Muscle of arm (tissue), 12 donors: ENCODE data around the gene NFKBIB. TPM values are rescaled to one million over a fixed set of nuclear protein-coding genes. Genes with fewer than 3 reads are reported as not detected.
"Not testable (repeated sequence)": the region's sequence is repeated elsewhere in the genome, so short reads cannot be mapped to it uniquely, and the experiment has no call there.

ENCODE experiments used
- DNase-seq: peaks from one replicate; pipeline ENCODE4 v3.0.0-alpha.2; 2013
- polyA plus RNA-seq, 12 donors: library from polyadenylated mRNA; unstranded; fragments of 120-200 nt; gene quantifications; one replicate each; pipeline ENCODE4 v1.2.1, GENCODE V29; 2013; ENCODE audit not compliant: insufficient read length in 12 of 12

Gene NFKBIB
- polyA plus RNA-seq, 12 donors, result 5.8 to 19.6 (median 7.2) TPM; not detected in 1

DNA sequence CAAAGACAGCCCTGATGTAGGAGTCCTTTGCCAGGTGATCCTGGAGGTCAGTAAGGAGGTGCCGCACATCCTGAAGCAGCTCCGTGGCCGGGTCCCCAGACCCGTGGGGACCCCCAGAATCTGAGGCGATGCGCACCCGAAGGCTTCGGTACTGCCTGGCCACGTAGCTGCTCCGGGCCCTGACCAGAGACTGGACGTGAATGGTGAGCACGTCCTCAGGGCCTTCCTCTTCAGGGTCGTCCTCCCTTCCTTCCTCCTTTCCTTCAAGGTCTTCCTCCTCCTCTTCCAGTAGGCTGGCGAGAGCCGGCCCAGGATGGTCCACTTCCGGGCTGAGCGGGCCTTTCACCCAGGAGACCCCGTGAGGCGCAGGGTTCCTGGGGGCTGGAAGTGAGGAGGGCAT, 29.2 kb upstream of the NFKBIB start:
- DNase-seq, result no peak

DNA sequence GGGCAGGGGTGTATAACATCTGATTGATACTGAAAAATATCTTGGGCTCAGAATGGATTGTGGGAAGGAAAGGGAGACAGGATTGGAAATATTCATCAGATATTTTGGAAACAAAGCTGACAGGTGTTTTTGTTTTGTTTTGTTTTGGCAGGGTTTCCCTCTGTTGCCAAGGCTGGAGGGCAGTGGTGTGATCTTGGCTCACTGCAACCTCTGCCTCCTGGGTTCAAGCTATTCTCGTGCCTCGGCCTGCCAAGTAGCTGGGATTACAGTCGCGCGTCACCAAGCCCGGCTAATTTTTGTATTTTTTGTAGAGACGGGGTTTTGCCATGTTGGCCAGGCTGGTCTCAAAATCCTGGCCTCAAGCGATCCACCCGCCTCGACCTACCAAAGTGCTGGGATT, 26.4 kb upstream of the NFKBIB start:
- not testable (repeated sequence) for DNase-seq

DNA sequence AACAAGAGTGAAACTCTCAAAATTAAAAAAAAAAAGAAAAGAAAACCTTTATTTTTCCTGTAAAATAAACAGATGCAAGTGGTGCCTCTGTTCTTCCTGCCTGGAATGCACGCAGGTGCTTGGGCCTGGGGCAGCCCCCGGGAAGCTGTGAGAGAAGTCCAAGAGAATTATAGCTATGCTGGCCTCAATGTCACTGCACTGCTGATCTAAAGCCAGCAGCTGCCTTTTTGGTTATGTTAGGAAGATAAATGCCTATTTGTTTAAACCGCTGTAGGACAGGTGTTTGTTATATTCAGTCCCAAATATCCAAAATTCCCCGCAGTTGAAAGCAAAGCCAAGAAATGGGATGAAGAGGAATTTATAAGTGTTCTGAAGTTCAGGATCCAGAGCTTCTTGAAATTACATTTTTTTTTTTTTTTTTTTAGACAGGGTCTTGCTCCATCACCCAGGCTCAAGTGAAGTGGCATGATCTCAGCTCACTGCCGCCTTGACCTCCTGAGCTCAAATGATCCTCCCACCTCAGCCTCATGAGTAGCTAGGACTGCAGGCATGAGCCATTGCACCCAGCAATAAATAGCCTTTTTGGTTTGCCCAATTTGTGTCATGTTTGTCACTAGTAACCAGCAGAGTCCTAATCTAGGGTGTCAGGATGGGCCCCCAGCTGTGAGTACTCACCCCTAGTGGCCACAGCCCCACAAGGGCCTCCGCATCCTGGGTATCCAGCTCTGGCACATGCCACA, 23.9 kb upstream of the NFKBIB start:
- DNase-seq, result no peak

- no peak for DNase-seq
Measured at GRCh38 chr19:38877781-38878574, 21.8 kb upstream of the NFKBIB start, which contains the start of gene RINL. Gene RINL, minus strand, starts transcription at chr19:38878275. Its CDS starts 1,533 bp downstream, at chr19:38876742.

DNA sequence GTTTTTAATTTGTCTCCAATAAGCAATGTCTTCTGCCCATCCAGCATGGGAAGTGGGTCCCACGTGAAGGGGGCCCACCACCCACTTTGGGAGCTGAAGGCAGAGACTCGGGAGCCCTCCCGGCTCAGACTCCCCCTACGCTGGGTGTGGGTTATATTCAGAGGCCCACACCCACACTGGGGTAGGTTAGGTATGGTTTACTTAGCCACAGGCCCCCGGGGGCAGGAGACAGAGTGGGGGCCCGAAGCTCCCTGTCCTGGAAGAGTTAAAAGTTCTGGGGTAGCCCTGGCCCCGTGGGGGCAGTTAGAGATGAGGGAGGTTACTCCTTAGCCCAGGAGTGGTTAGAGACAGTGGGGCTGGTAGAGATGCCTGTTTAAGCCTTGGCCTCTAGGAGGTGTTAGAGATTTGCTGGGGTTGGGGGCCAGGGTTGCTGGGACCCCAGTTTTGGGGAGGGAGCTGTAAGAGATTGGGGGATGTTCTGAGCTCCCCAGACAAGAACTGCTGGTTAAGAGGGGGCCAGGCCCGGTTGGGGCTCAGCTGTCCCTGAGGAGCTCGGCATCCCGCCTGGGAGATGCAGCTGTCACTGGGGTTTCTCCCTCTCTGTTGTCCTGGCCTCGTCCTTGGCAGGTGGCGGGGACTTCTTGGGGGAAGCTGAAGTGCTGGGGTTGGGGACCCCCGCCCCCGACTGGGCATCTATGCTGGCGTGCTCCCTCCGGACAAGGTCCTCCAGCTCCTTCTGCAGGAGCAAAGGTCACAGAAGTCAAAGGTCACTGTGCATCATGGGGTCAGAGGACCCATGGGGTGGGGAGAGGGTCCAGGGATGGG, 21.0 kb upstream of the NFKBIB start:
- no peak for DNase-seq

DNA sequence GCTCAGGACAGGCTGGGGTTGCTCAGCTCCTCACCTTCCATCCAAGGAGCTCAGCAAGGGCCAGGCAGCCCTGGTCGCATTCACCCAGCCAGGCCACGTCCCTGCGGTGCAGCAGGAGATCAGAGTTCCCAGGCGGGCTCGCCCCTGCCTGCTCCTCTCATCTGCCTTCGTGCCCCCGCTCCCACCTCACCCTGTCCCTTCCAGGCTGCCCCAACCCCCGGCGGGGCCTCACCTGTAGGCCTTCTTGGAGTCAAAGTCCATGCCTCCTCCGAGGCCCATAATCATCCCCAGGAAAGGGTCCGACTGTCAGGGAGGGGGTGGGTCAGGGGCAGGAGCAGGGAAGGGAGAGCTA, 20.4 kb upstream of the NFKBIB start:
- no peak for DNase-seq

DNA sequence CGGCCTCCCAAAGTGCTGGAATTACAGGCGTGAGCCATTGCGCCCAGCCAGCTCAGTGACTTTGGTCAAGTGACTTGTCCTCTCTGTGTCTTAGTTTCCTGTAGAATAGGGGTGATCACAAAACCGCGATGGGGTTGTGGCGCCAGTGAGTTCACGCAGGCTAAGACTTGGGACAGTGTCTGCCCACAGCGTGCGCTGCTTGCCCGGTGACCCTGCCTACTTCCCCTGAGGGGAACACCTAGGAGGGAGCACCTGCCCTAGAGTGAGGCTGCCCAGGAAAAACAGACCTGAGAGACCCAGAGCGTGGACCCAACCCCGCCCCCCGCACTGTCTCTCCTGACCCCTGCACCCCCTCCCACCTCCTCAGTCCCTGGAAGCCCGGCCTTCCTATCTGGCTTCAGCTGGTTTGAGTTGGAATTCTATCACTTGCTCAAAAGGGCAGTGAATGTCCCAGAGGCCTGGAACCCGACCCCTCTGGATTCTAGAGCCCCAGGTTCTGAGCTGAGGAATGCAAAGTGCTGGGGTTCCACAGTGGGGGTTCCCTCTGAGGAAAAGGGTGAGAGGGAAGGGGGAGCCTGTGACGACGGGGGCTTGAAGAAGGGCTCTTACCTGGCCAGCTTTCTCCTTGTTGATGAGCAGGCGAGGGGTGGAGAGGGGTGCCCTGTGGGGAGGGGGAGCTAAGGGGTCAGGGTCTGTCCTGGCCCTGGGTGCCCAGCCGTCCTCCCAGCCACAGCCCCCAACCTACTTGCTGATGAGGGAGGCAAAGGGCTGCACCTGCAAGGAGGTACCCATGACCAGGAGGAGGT, 19.5 kb upstream of the NFKBIB start:
- DNase-seq, result no peak

- DNase-seq, result no peak
Measured at GRCh38 chr19:38880882-38881609, 18.7 kb upstream of the NFKBIB start.

DNA sequence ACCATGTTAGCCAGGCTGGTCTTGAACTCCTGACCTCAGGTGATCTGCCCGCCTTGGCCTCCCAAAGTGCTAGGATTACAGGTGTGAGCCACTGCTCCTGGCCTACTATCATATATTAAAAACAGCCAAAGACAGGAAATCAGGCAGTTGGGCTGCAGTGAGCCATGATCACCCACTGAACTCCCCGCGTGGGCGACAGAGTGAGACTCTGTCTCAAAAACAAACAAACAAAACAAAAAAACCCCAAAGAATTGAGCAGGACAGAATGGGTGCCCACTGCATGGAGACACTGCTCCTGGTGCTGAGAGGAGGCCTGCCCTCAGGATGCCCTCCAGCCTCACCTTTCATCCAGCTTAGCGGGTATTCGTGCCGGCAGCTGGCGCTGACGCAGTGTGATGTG, 16.5 kb upstream of the NFKBIB start:
- DNase-seq, result no peak

GRCh38 chr19:38884691-38885090, 15.1 kb upstream of the NFKBIB start:
- DNase-seq, result not testable (repeated sequence)

DNA sequence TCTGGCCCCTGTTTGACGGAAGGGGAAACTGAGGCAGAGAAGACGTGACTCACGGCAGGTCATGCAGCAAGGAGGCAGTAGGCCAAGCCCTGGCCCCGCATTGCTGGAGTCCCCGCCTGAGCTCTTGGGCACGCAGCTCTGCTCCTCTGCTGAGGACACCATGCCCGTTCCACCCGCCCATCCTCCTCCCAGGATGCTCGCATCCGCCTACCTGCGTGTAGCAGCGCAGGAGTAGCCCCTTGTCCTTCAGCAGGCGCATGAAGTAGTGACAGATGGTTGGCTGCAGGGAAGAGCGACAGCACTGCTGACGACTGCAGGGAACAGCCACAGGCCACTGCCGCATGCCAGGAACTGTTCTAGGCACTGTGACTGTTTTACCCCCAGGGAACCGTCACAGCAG, 10.9 kb upstream of the NFKBIB start:
- DNase-seq, result no peak

DNA sequence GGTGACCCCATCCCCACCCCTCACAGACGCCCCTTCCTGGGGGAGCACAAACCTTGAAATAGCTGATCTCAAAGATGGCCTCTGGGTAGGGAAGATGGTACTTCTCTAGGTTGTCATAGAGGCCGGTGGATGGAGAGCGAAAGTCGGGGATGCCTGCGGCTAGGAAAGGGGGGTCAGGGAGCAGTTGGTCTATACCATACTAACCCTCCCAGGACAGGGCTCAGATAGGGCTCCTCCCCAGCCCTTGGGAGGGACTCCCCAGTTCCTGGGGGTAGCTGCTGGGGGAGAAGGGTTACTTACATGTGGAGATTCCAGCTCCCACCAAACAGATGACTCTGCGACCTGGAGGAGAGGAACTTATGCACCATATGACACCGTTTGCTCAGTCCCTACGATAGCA, 10.0 kb upstream of the NFKBIB start:
- DNase-seq, result no peak

DNA sequence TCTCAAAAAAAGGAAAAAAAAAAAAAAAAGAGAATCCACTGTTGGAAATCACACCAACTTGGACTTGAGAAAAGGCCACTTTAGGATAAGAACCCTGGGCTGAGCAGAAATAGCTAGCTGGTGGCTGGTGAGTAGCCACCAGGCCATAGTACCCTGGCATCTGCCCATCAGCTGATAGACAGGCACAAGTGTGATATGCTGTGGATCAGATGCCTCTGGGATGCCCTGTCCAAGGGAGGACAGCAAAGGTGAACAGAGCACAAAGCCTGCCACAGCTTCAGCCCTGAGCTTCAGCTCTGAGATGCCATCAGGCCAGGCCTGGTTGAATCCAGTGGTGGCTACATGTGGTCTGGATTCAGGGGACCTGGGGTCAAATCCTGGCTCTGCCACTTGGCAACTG, 9.1 kb upstream of the NFKBIB start:
- DNase-seq, result no peak

DNA sequence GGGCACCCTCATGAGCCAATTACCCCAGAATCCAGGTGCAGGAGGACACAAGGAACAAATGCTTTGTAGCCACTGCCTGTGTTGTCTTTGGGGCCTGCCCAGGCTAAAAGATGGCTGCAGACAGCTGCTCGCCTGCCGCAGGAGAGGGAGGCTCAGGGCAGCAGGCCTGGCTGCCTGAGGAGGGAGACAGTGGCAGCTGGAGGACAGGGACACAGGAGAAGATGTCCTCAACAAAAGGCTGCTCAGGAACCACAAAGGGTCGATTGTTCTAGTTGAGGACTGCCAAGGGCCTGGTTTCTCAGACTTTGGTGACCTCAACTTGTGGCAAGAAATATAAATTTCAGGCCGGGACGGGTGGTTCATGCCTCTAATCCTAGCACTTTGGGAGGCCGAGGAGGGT, 8.0 kb upstream of the NFKBIB start:
- DNase-seq, result no peak

DNA sequence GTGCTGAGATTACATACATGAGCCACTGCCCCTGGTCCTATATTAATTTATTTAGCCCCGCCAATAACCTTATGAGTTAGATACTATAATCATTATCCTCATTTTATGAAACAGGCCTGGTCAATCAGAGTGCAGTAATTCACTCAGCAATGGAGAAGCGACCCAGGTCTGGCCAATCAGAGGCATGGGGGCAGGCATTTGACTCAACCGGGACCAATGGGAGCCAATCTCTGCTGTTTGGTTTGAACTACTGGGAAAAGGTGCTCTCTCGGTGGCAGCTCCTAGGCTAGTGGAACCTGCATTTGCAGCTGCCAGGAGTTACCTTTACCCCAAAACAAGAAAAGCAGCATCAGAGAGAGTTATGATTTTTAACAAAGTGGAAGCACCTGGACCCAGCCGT, 6.9 kb upstream of the NFKBIB start:
- no peak for DNase-seq

DNA sequence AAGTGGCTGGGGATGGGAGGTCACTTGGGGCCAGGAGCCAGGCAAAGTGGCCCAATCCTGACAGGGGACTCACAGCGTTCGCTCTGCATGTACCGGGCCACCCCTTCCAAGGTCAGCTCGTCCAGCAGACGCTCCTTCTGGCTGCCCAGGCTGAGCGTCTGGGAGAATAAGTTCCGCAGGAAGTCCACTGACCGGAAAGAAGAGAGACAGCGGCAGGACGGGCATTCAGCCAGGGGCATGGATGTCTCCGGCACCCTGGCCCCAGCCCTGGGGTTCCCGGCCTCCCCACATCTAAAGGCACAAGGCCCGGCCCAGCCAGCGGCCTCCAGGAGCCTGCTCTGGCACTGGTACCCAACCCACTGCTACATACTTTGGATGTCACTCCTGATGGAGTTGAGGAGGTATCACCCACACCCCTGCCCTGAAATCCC, 6.4 kb upstream of the NFKBIB start:
- no peak for DNase-seq

GRCh38 chr19:38894968-38895367, 4.8 kb upstream of the NFKBIB start:
- DNase-seq, result no peak

DNA sequence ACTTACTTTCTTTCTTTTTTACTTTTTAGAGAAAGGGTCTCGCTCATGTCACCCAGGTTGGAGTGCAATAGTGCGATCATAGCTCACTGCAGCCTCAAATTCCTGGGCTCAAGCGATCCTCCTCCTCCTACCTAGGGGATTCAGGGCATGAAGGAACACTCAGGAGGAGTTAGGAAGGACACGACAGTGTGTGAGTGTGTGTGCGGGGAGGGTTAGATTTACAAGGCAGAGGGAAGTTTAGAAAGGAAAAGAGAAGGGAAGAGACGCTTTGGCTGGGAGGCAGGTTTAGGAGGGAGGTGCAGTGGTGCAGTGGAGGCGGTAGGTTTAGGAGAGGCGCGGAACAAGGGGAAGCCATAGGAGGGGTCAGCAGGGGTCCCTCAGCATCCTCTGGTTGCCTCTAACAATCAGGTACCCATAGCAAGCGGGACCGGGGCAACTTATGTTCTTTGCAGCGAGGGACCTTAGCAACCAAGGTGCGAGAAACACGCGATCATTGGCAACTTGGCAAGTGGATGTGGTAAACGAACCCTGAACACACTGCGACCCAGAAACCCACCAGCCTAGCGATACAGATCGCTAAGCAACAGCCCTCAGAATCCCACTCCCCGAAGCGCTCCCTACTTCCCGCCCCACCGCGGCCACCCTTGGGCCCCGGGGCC, 852 bp upstream of the NFKBIB start:
- no peak for DNase-seq

DNA sequence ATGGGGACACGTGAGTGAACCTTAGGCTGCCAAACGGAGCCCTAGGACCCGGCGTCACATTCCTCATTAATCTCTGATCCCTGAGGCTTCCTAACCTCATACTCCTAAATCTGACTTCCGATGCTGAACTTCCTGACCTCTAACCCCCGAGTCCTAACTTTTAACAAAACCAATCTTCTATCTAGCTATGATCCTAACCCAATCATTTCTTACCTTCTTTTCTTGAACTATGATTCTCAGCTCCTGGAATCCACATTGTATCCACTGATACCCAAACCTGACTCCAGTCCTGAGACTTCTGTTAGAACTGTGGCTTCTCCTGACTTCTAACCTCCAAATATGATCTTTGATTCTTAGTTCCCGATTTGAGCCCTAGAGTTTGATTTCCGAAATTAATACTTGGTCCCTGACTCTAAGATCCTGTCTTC, 447 bp downstream of the NFKBIB start:
- DNase-seq, result no peak

GRCh38 chr19:38900743-38901190, 998 bp downstream of the NFKBIB start:
- DNase-seq, result no peak
